A549 (cell line): ENCODE results near the gene SPTSSA. TPM values are rescaled to one million over a fixed set of nuclear protein-coding genes. Genes with fewer than 3 reads are reported as not detected.
"Not testable (repeated sequence)": the region's sequence is repeated elsewhere in the genome, so short reads cannot be mapped to it uniquely, and the experiment has no call there.

Experiments used
- ATAC-seq, 2 experiments: fragments of 200-7000 bp in 1 of 2; fragments of >200 bp in 1 of 2; cut with Nextera tagmentation in 1 of 2; cut with Tn5 transposase in 1 of 2; 3 replicates each; pipeline versions ENCODE4 v1.8.0 to v1.9.1; 2018 to 2020; ENCODE audit warnings: mild to moderate bottlenecking in 1 of 2, moderate library complexity in 1 of 2
- CTCF ChIA-PET: fragments of 300-600 bp; sonication (Branson Sonifier 250); formaldehyde crosslinking; extraction: SDS; loops from one replicate; lab custom pipeline; 2021; ENCODE audit warnings: antibody characterized with exemption, inconsistent platforms; lab: Yijun Ruan, JAX
- POLR2A ChIA-PET: fragments of 350-600 bp; formaldehyde crosslinking; extraction: SDS; loops from one replicate; lab custom pipeline; 2021; ENCODE audit warnings: antibody characterized with exemption, inconsistent platforms; lab: Yijun Ruan, JAX
- DNase-seq, 2 experiments: peaks; one replicate each; pipeline versions ENCODE4 v3.0.0 to v3.0.0-alpha.2; 2011 to 2016; ENCODE audit warnings: low read depth in 1 of 2, low spot score in 1 of 2
- FAIRE-seq: peaks from 2 replicates; lab custom pipeline; 2011; peaks lifted over from hg19 to GRCh38; lab: Jason Lieb, UNC
- H3K27ac ChIP-seq, 2 experiments: fragments of >200 bp; sonication (Bioruptor Twin); formaldehyde crosslinking; 3 replicates each; pipeline ENCODE4 v1.5.1; 2016 to 2017
- H3K4me1 ChIP-seq: fragments of >200 bp; sonication (Bioruptor Twin); formaldehyde crosslinking; 3 replicates; pipeline ENCODE4 v1.6.1; 2016
- H3K4me2 ChIP-seq: fragments of >200 bp; sonication (Bioruptor Twin); formaldehyde crosslinking; 3 replicates; pipeline ENCODE4 v1.6.1; 2016
- H3K4me3 ChIP-seq: fragments of >200 bp; sonication (Bioruptor Twin); formaldehyde crosslinking; 3 replicates; pipeline ENCODE4 v1.5.1; 2016
- H3K9me3 ChIP-seq: fragments of >200 bp; sonication (Bioruptor Twin); formaldehyde crosslinking; 3 replicates; pipeline ENCODE4 v1.6.1; 2016
- BHLHE40 ChIP-seq: IDR thresholded peaks from 2 replicates; pipeline ENCODE4 v1.6.1; 2012; ENCODE audit warnings: low read depth, low read length, inconsistent platforms
- CBX8 ChIP-seq: fragments of 200-600 bp; sonication (generic); IDR thresholded peaks from 2 replicates; pipeline ENCODE4 v1.6.1; 2016
- CHD2 ChIP-seq: fragments of 150-350 bp; IDR thresholded peaks from 2 replicates; pipeline ENCODE4 v1.6.1; 2014; ENCODE audit warnings: low read length; ENCODE audit not compliant: partially characterized antibody
- EHF ChIP-seq: fragments of 250-450 bp; sonication (Bioruptor Pico); IDR thresholded peaks from 2 replicates; pipeline ENCODE4 v1.5.0; 2020; ENCODE audit warnings: mild to moderate bottlenecking
- EP300 ChIP-seq, 2 experiments: fragments of >200 bp; sonication (Bioruptor Twin); formaldehyde crosslinking; IDR thresholded peaks; 2 replicates in 1 of 2; 3 replicates in 1 of 2; pipeline ENCODE4 v1.6.1; 2016 to 2017
- ESRRA ChIP-seq: fragments of 150-350 bp; IDR thresholded peaks from 2 replicates; pipeline ENCODE4 v1.6.1; 2014; ENCODE audit warnings: mild to moderate bottlenecking, low read length, borderline replicate concordance
- FOSL2 ChIP-seq, 2 experiments: fragments of 450-650 bp in 1 of 2; fragments of >200 bp in 1 of 2; sonication (Bioruptor Twin) in 1 of 2; formaldehyde crosslinking; IDR thresholded peaks; 2 replicates each; pipeline versions ENCODE4 v1.5.0 to v1.6.1; 2016 to 2020; ENCODE audit warnings: mild to moderate bottlenecking in 1 of 2, moderate library complexity in 1 of 2
- GATA3 ChIP-seq: IDR thresholded peaks from 2 replicates; pipeline ENCODE4 v1.6.1; 2012; ENCODE audit warnings: borderline replicate concordance
- HOXA7 ChIP-seq: fragments of 250-450 bp; sonication (Bioruptor Pico); IDR thresholded peaks from 2 replicates; pipeline ENCODE4 v1.5.0; 2020; ENCODE audit warnings: mild to moderate bottlenecking, moderate library complexity
- JUN ChIP-seq, 2 experiments: fragments of >200 bp; sonication (Bioruptor Twin); formaldehyde crosslinking; IDR thresholded peaks; 2 replicates in 1 of 2; 3 replicates in 1 of 2; pipeline ENCODE4 v1.6.1; 2016 to 2017
- NFE2L2 ChIP-seq: fragments of 150-350 bp; conservative IDR thresholded peaks from 2 replicates; pipeline ENCODE4 v1.6.1; 2014; ENCODE audit warnings: low read length
- NPAS2 ChIP-seq: fragments of 250-450 bp; sonication (Bioruptor Pico); IDR thresholded peaks from 2 replicates; pipeline ENCODE4 v1.8.0; 2022; ENCODE audit warnings: mild to moderate bottlenecking, moderate library complexity, borderline replicate concordance
- POLR2A ChIP-seq: IDR thresholded peaks from 2 replicates; pipeline ENCODE4 v1.6.1; 2012; ENCODE audit warnings: mild to moderate bottlenecking, low read length
- POLR2AphosphoS2 ChIP-seq: conservative IDR thresholded peaks from 2 replicates; pipeline ENCODE4 v1.6.1; 2012; ENCODE audit warnings: low read length, improper control_type of control experiment, inconsistent platforms
- RFX5 ChIP-seq: fragments of 450-650 bp; IDR thresholded peaks from 2 replicates; pipeline ENCODE4 v1.7.1; 2014; ENCODE audit warnings: antibody characterized with exemption, mild to moderate bottlenecking, moderate library complexity
- RNF2 ChIP-seq: fragments of 200-600 bp; sonication (generic); IDR thresholded peaks from 2 replicates; pipeline ENCODE4 v1.6.1; 2016; ENCODE audit warnings: low read depth, mild to moderate bottlenecking, antibody characterized with exemption, moderate library complexity, borderline replicate concordance
- SREBF2 ChIP-seq: fragments of 450-650 bp; IDR thresholded peaks from 2 replicates; pipeline ENCODE4 v1.6.1; 2014; ENCODE audit warnings: mild to moderate bottlenecking, moderate library complexity
- ZFP36 ChIP-seq: fragments of 450-650 bp; IDR thresholded peaks from 2 replicates; pipeline ENCODE4 v1.6.1; 2014; ENCODE audit warnings: borderline replicate concordance; ENCODE audit not compliant: partially characterized antibody
- WGBS: methylation state at CpG from one replicate; pipeline ENCODE4 v1.1.6; 2017; ENCODE audit errors: missing lambda C conversion rate; 5-methylcytosine and 5-hydroxymethylcytosine counted together
- polyA plus RNA-seq, 4 experiments: library from polyadenylated mRNA; depleted of rRNA in 3 of 4; stranded (reverse); fragments of >200 nt; fragmentation: RNase III in 1 of 4; extraction: RNeasy Plus Mini Kit Qiagen cat#74134 plus additional on column Dnase treatment in 1 of 4; gene quantifications; 2 replicates in 3 of 4; 3 replicates in 1 of 4; pipeline ENCODE4 v1.2.3, GENCODE V29; 2011 to 2017
- TF ChIP-seq, protein P1 (sequence below): IDR thresholded peaks from 2 replicates; pipeline ENCODE4 v1.6.1; 2012; ENCODE audit warnings: low read depth, borderline replicate concordance
- TF ChIP-seq, protein P2 (sequence below): IDR thresholded peaks from 2 replicates; pipeline ENCODE4 v1.6.1; 2012
- TF ChIP-seq, protein P3 (sequence below): fragments of 450-650 bp; IDR thresholded peaks from 2 replicates; pipeline ENCODE4 v1.6.1; 2014; ENCODE audit warnings: antibody characterized with exemption
- TF ChIP-seq, protein P4 (sequence below): fragments of >200 bp; sonication (Bioruptor Twin); formaldehyde crosslinking; IDR thresholded peaks from 3 replicates; pipeline ENCODE4 v1.6.1; 2016

SPTSSA gene
- polyA plus RNA-seq, 2 of the 4 experiments (the other 2 are of a cell fraction) = 68.0 to 105 TPM

DNA sequence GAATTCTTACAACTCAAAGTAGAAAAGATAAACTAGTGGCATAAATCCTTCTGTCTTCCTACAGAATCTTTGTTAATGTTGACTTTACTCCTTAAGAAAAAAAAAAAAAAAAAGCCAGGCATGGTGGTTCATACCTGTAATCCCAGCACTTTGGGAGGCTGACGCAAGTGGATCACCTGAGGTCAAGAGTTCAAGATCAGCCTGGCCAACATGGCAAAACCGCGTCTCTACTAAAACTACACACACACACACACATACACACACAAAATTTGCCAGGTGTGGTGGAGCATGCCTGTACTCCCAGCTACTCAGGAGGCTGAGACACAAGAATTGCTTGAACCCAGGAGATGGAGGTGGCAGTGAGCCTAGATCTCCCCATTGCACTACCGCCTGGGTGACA lies 17.7 kb upstream of the SPTSSA start:
- ATAC-seq (no peak), DNase-seq (no peak), FAIRE-seq (no peak)
- H3K27ac ChIP-seq = no peak overlapping the region
- no peaks in the 10 kb centered on the region for H3K4me1 ChIP-seq
- H3K9me3 ChIP-seq = no peaks in the 10 kb centered on the region
- H3K4me3 ChIP-seq = no peak overlapping the region
- ChIA-PET POLR2A (no interaction called here), CTCF (interaction anchor here (1.9 kb wide), 1 partner anchor 156 kb away, joined by 5 read pairs; no protein-coding TSS in a partner anchor)
- TF ChIP-seq RFX5 (no peak), CHD2 (no peak), FOSL2 (IDR thresholded peaks at IDR 0.05) (no peak), FOSL2 (CRISPR knock-in tag; IDR thresholded peaks at IDR 0.05) (no peak), EHF (CRISPR knock-in tag) (no peak), POLR2AphosphoS2 (no peak), EP300 (IDR thresholded peaks at IDR 0.05) (no peak), NPAS2 (CRISPR knock-in tag) (no peak), CBX8 (no peak), POLR2A (no peak), ZFP36 (no peak), RNF2 (no peak), SREBF2 (no peak), BHLHE40 (no peak), JUN (IDR thresholded peaks at IDR 0.05) (no peak)
- TF ChIP-seq, protein P1, sequence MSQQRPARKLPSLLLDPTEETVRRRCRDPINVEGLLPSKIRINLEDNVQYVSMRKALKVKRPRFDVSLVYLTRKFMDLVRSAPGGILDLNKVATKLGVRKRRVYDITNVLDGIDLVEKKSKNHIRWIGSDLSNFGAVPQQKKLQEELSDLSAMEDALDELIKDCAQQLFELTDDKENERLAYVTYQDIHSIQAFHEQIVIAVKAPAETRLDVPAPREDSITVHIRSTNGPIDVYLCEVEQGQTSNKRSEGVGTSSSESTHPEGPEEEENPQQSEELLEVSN = no peak
- TF ChIP-seq, protein P2, sequence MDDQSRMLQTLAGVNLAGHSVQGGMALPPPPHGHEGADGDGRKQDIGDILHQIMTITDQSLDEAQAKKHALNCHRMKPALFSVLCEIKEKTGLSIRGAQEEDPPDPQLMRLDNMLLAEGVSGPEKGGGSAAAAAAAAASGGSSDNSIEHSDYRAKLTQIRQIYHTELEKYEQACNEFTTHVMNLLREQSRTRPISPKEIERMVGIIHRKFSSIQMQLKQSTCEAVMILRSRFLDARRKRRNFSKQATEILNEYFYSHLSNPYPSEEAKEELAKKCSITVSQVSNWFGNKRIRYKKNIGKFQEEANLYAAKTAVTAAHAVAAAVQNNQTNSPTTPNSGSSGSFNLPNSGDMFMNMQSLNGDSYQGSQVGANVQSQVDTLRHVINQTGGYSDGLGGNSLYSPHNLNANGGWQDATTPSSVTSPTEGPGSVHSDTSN = no peak
- 81% methylated on average over 4 of the region's 4 CpGs for WGBS
- no peak overlapping the region for H3K4me2 ChIP-seq

DNA sequence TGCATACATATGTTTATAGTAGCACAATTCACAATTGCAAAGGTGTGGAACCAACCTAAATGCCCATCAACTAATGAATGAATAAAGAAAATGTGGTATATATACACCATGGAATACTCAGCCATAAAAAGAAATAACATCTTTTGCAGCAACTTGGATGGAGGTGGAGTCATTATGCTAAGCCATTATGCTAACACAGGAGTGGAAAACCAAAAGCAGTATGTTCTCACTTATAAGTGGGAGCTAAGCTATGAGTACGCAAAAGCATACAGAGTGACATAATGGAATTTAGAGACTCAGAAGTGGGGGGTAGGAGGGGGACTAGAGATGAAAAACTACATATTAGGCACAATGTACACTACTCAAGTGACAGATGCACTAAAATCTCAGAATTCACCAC lies 16.2 kb upstream of the SPTSSA start:
- no peaks in the 10 kb centered on the region for H3K4me1 ChIP-seq
- H3K4me3 ChIP-seq = no peak overlapping the region
- ATAC-seq (no peak), FAIRE-seq (no peak), DNase-seq (no peak)
- no peak for TF ChIP-seq HOXA7 (CRISPR knock-in tag)
- TF ChIP-seq, protein P3, sequence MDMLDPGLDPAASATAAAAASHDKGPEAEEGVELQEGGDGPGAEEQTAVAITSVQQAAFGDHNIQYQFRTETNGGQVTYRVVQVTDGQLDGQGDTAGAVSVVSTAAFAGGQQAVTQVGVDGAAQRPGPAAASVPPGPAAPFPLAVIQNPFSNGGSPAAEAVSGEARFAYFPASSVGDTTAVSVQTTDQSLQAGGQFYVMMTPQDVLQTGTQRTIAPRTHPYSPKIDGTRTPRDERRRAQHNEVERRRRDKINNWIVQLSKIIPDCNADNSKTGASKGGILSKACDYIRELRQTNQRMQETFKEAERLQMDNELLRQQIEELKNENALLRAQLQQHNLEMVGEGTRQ = no peak
- TF ChIP-seq GATA3 = no peak
- TF ChIP-seq NFE2L2 = no peak
- no peak for TF ChIP-seq ZFP36
- no peak for TF ChIP-seq ESRRA
- TF ChIP-seq, protein P4, sequence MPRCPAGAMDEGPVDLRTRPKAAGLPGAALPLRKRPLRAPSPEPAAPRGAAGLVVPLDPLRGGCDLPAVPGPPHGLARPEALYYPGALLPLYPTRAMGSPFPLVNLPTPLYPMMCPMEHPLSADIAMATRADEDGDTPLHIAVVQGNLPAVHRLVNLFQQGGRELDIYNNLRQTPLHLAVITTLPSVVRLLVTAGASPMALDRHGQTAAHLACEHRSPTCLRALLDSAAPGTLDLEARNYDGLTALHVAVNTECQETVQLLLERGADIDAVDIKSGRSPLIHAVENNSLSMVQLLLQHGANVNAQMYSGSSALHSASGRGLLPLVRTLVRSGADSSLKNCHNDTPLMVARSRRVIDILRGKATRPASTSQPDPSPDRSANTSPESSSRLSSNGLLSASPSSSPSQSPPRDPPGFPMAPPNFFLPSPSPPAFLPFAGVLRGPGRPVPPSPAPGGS = no peak
- H3K4me2 ChIP-seq = no peak overlapping the region
- H3K27ac ChIP-seq = no peak overlapping the region
- ChIA-PET CTCF (interaction anchor here (0.6 kb wide), 1 partner anchor 57 kb away, joined by 4 read pairs; no protein-coding TSS in a partner anchor), POLR2A (interaction anchor here (0.6 kb wide), 1 partner anchor 211 kb away, joined by 3 read pairs; no protein-coding TSS in a partner anchor)
- H3K9me3 ChIP-seq = no peaks in the 10 kb centered on the region
- 96% methylated on average over 1 of the region's 1 CpG for WGBS

DNA sequence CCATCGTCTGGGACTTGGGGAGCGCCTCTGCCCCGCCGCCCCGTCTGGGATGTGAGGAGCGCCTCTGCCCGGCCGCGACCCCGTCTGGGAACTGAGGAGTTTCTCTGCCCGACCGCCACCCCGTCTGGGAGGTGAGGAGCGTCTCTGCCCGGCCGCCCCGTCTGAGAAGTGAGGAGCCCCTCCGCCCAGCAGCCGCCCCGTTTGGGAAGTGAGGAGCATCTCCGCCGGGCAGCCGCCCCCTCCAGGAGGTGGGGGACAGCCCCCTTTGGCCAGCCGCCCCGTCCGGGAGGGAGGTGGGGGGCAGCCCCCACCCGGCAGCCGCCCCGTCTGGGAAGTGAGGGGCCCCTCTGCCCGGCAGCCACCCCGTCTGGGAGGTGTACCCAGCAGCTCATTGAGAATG lies 14.0 kb upstream of the SPTSSA start:
- ATAC-seq, FAIRE-seq, H3K4me2 ChIP-seq, H3K4me3 ChIP-seq, DNase-seq, H3K9me3 ChIP-seq, POLR2A ChIA-PET, H3K27ac ChIP-seq, CTCF ChIA-PET, H3K4me1 ChIP-seq: not testable (repeated sequence)
- 88% methylated on average over 11 of the region's 31 CpGs for WGBS
